Esophagus muscularis mucosa (tissue), 4 donors: Measurements from ENCODE around the gene CRISPLD2. TPM values are rescaled to one million over a fixed set of nuclear protein-coding genes. Genes with fewer than 3 reads are reported as not detected.

Experiments used
- DNase-seq: peaks from one replicate; pipeline ENCODE4 v3.0.0-alpha.2; 2017; ENCODE audit errors: extremely low spot score
- H3K27ac ChIP-seq, 4 donors: fragments of 200-600 bp; sonication (generic); replicated peaks in 1 of 4; 1 replicate in 3 of 4; 2 replicates in 1 of 4; pipeline ENCODE4 v1.5.1; 2016 to 2019; ENCODE audit warnings: mild to moderate bottlenecking in 1 of 4
- H3K27me3 ChIP-seq, 4 donors: fragments of 200-600 bp; sonication (generic); one replicate each; pipeline versions ENCODE4 v1.5.1 to v1.6.0; 2016 to 2019
- H3K36me3 ChIP-seq, 4 donors: fragments of 200-600 bp; sonication (generic); one replicate each; pipeline ENCODE4 v1.5.1; 2016 to 2019
- H3K4me1 ChIP-seq, 4 donors: fragments of 200-600 bp; sonication (generic); one replicate each; pipeline ENCODE4 v1.5.1; 2016 to 2019
- H3K4me3 ChIP-seq, 4 donors: fragments of 200-600 bp; sonication (generic); 1 replicate in 2 of 4; 2 replicates in 2 of 4; pipeline ENCODE4 v1.5.1; 2016 to 2019; ENCODE audit warnings: mild to moderate bottlenecking in 4 of 4, moderate library complexity in 1 of 4
- H3K9me3 ChIP-seq, 4 donors: fragments of 200-600 bp; sonication (generic); 1 replicate in 3 of 4; 2 replicates in 1 of 4; pipeline ENCODE4 v1.5.1; 2016 to 2019
- EP300 ChIP-seq: sonication (generic); formaldehyde crosslinking; IDR thresholded peaks from one replicate; pipeline ENCODE4 v1.6.1; 2017; ENCODE audit warnings: antibody characterized with exemption
- POLR2A ChIP-seq: fragments of 450-650 bp; IDR thresholded peaks from one replicate; pipeline ENCODE4 v1.6.1; 2017; ENCODE audit warnings: antibody characterized with exemption, moderate library complexity, mild to moderate bottlenecking, low read depth
- POLR2AphosphoS5 ChIP-seq, 2 donors: sonication (generic); formaldehyde crosslinking; IDR thresholded peaks; one replicate each; pipeline ENCODE4 v1.6.1; 2017; ENCODE audit warnings: antibody characterized with exemption in 2 of 2
- WGBS: methylation state at CpG from one replicate; pipeline ENCODE4 v1.1.5; 2018; 5-methylcytosine and 5-hydroxymethylcytosine counted together
- intact Hi-C: fragments of 100-400 bp; cut with DNase I; formaldehyde crosslinking; loops from one replicate; pipeline ENCODE4 v1.15.1; 2023
- total RNA-seq, 4 donors: library from RNA; depleted of rRNA; stranded (reverse); fragments of >200 nt; gene quantifications; one replicate each; pipeline versions ENCODE4 v1.1.0 to v1.2.1, GENCODE V29; 2016
- TF ChIP-seq, protein P1 (sequence below), 3 experiments: fragments of 200-600 bp in 2 of 3; fragments of 450-650 bp in 1 of 3; sonication (generic) in 2 of 3; IDR thresholded peaks; one replicate each; pipeline ENCODE4 v1.5.1; 2017 to 2019; ENCODE audit warnings: antibody characterized with exemption in 3 of 3, mild to moderate bottlenecking in 2 of 3, moderate library complexity in 1 of 3

CRISPLD2 gene
- total RNA-seq, 4 donors from 2014 or later = 230 to 568 (median 289) TPM

DNA sequence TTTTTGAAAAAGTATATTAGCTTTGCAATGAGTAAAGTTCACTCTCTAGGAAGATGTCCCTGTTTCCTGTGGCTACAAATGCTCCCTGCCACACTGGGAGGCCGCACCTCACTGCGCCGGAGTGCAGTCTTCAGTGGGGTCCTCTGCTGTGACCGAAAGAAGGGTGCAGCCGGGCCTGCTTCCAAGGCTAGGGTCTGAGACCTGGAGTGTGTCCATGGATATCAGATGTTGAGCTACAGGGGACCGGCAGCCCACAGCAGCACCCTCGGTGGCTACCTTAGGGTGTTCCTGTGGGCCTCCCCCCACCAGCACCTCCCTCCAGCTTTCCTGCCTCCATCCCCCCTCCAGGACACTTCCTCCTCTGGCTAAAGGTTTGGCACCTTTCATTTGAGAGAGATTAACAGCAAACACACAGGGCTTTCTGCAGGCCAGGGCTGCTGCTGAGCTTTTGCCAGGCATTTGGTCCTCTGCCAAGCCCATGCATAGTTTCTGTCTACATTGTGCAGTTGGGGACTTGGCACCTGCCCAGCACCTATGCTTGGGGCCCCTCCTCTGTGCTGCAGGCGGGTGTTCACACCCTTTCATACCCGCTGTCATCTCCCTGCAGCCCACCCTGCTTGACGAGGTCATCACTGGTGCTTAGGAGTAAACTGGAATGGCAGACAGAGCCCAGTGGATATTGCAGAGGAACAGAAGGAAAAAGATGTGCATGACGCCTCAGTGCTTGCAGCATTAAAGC lies 33.8 kb upstream of the CRISPLD2 start:
- H3K4me1 ChIP-seq = peaks cover 16 to 28% (median 24%) of the 10 kb centered on the region in 4 donors
- no peaks in the 10 kb centered on the region for H3K27me3 ChIP-seq
- WGBS = 66% methylated on average over 9 of the region's 11 CpGs
- no peak for TF ChIP-seq EP300
- no peak for TF ChIP-seq POLR2A
- peak in 1 of 2 donors; percentile 29 for TF ChIP-seq POLR2AphosphoS5 (IDR thresholded peaks at IDR 0.05)
- TF ChIP-seq, protein P1, sequence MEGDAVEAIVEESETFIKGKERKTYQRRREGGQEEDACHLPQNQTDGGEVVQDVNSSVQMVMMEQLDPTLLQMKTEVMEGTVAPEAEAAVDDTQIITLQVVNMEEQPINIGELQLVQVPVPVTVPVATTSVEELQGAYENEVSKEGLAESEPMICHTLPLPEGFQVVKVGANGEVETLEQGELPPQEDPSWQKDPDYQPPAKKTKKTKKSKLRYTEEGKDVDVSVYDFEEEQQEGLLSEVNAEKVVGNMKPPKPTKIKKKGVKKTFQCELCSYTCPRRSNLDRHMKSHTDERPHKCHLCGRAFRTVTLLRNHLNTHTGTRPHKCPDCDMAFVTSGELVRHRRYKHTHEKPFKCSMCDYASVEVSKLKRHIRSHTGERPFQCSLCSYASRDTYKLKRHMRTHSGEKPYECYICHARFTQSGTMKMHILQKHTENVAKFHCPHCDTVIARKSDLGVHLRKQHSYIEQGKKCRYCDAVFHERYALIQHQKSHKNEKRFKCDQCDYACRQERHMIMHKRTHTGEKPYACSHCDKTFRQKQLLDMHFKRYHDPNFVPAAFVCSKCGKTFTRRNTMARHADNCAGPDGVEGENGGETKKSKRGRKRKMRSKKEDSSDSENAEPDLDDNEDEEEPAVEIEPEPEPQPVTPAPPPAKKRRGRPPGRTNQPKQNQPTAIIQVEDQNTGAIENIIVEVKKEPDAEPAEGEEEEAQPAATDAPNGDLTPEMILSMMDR (IDR thresholded peaks at IDR 0.05) = no peak
- intact Hi-C loops = no loop called here
- no peaks in the 10 kb centered on the region for H3K9me3 ChIP-seq
- H3K27ac ChIP-seq = peak overlapping the region in 3 of 4 donors; percentile 13 to 59 (median 54)
- H3K36me3 ChIP-seq = peaks cover 0 to 3% (median 0%) of the 10 kb centered on the region in 4 donors
- H3K4me3 ChIP-seq = no peak overlapping the region
- no peak for DNase-seq

DNA sequence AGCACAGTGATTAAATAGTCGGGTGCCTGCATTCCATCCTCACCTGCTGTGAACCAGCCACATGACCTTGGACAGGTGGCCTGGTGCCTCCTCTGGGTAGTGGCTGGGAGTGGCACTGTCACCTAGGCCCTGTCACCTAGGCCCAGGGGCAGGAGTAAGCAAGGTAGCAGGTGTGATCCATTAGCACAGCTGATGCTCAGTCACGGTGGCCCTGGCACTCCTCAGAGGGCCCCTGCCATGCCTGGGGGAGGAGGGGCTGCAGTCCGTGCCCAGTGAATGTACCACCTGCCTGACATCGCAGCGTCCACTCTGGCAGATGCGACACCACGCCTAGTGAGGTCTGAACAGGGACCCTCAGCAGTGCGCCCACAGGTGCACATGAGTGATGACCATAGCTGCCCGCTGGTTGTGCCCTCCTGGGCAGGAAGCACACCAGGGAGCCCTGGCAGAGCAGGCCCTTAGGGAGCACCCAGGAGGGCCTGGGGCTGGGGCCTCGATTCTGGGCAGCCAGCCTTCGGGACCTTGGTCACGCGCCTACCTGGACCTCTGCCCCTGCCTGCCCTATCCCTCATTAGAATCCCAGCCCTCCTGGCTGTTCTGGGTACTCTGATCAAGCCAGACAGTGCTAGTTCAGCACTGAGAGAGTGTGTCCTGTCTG lies 33.1 kb upstream of the CRISPLD2 start:
- no peak for DNase-seq
- Histone ChIP-seq H3K4me1 (peaks cover 16 to 28% (median 24%) of the 10 kb centered on the region in 4 donors), H3K9me3 (no peaks in the 10 kb centered on the region), H3K36me3 (no peaks in the 10 kb centered on the region), H3K27ac (peak overlapping the region; percentile 13 to 54 (median 50)), H3K4me3 (no peak overlapping the region), H3K27me3 (no peaks in the 10 kb centered on the region)
- 75% methylated on average over 8 of the region's 13 CpGs for WGBS
- TF ChIP-seq POLR2AphosphoS5 (IDR thresholded peaks at IDR 0.05) = no peak
- no peak for TF ChIP-seq EP300
- TF ChIP-seq POLR2A = no peak
- TF ChIP-seq, protein P1 (IDR thresholded peaks at IDR 0.05) = no peak
- intact Hi-C loops = no loop called here

DNA sequence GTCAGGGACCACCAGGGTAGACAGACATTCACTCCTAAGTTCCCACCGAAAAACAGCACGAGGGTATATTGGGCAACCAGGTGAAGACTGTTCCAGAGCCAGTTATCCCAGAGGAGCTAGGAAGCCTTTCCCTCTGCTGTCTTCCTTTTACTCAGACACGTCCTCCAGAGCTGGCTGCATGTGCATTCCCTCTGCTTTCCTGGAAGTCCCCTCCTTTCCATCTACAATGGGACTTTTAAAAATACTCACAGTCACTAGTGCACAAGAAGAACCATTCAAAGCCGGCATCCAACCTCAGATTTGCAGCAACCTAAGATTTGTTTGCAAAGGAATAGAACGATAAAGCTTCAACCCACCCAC lies 32.5 kb upstream of the CRISPLD2 start:
- Histone ChIP-seq H3K4me1 (peaks cover 16 to 28% (median 24%) of the 10 kb centered on the region in 4 donors), H3K27me3 (no peaks in the 10 kb centered on the region), H3K27ac (peak overlapping the region in 3 of 4 donors; percentile 50 to 54 (median 51)), H3K9me3 (no peaks in the 10 kb centered on the region), H3K4me3 (no peak overlapping the region), H3K36me3 (no peaks in the 10 kb centered on the region)
- 51% methylated on average over 5 of the region's 5 CpGs for WGBS
- intact Hi-C loops = no loop called here
- TF ChIP-seq POLR2AphosphoS5 (IDR thresholded peaks at IDR 0.05) = no peak
- TF ChIP-seq POLR2A = no peak
- TF ChIP-seq EP300 = no peak
- TF ChIP-seq, protein P1 (IDR thresholded peaks at IDR 0.05) = no peak
- DNase-seq = no peak

DNA sequence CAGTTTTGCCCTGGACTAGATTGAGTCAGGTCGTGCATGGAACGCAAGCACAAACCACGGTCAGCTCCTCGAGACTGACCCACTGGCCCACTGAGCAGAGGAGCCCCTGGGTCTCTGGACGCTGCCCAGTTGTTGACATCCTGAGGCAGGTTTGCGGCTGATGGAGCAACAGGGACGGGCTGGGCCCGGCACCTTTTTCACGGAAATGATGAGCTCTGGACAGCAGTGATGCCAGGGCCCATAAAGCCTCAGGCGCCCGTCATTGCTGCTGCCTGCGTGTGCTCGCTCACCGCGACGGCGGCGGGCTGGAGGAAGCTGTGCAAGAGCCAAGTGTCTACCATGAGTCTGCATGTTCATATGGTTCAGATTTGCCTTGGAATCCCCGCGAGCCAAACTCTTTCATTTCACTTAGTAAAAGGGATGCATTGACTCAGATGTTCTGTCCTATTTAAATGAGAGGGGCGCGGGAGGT lies 30.8 kb upstream of the CRISPLD2 start:
- intact Hi-C loops = no loop called here

More for the DNA sequence above, 30.8 kb upstream of the CRISPLD2 start:
- Histone ChIP-seq H3K9me3 (no peaks in the 10 kb centered on the region), H3K27ac (no peak overlapping the region), H3K27me3 (no peaks in the 10 kb centered on the region), H3K36me3 (no peaks in the 10 kb centered on the region), H3K4me3 (no peak overlapping the region), H3K4me1 (peaks cover 16 to 28% (median 25%) of the 10 kb centered on the region in 4 donors)
- TF ChIP-seq POLR2A (no peak), EP300 (no peak), POLR2AphosphoS5 (IDR thresholded peaks at IDR 0.05) (no peak)
- TF ChIP-seq, protein P1 (IDR thresholded peaks at IDR 0.05) = no peak
- WGBS = 89% methylated on average over 11 of the region's 22 CpGs
- no peak for DNase-seq
